ENCODE results near the gene FSTL4.

DNA sequence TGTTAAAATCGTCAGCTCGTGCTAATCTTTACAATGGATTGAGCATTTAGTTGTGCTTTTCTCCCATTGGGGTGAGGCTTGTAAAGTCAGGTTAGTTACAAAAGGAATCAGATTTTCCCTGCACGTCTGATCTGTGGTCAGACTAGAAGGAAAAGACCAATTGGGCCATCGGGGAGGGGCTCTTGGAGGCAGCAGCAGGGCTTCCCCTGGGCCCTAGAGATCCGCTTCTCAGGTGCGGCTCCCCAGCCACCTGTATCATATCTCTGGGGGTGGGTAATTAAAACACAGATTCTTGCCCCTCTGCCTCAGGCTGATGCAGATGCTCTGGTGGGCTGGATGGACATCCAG is 360.2 kb downstream of the FSTL4 start:
- TF ChIP-seq, protein P1, sequence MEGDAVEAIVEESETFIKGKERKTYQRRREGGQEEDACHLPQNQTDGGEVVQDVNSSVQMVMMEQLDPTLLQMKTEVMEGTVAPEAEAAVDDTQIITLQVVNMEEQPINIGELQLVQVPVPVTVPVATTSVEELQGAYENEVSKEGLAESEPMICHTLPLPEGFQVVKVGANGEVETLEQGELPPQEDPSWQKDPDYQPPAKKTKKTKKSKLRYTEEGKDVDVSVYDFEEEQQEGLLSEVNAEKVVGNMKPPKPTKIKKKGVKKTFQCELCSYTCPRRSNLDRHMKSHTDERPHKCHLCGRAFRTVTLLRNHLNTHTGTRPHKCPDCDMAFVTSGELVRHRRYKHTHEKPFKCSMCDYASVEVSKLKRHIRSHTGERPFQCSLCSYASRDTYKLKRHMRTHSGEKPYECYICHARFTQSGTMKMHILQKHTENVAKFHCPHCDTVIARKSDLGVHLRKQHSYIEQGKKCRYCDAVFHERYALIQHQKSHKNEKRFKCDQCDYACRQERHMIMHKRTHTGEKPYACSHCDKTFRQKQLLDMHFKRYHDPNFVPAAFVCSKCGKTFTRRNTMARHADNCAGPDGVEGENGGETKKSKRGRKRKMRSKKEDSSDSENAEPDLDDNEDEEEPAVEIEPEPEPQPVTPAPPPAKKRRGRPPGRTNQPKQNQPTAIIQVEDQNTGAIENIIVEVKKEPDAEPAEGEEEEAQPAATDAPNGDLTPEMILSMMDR (IDR thresholded peaks at IDR 0.05; ENCODE audit: low read length), result no peak
- TF ChIP-seq EZH2 (optimal IDR thresholded peaks at IDR 0.05; ENCODE audit: low read depth, low read length) (no peak), EZH2phosphoT487 (IDR thresholded peaks at IDR 0.05; ENCODE audit: low read length) (no peak)
